GM06990 (cell line): Measurements from ENCODE around the gene PYHIN1.
"Not testable (repeated sequence)": the region's sequence is repeated elsewhere in the genome, so short reads cannot be mapped to it uniquely, and the experiment has no call there.

Source experiments
- DNase-seq: peaks from one replicate; pipeline ENCODE4 v3.0.0-alpha.2; 2011; ENCODE audit not compliant: insufficient read length; ENCODE audit errors: extremely low read depth
- H3K27me3 ChIP-seq: replicated peaks from 2 replicates; pipeline ENCODE4 v1.6.0; 2011; ENCODE audit warnings: low read length; ENCODE audit not compliant: control insufficient read depth, insufficient read depth
- H3K36me3 ChIP-seq: 2 replicates; pipeline ENCODE4 v1.5.1; 2011; ENCODE audit warnings: low read length; ENCODE audit not compliant: control insufficient read depth, insufficient read depth
- H3K4me3 ChIP-seq: replicated peaks from 2 replicates; pipeline ENCODE4 v1.5.1; 2011; ENCODE audit warnings: low read depth, mild to moderate bottlenecking, control low read depth, low read length
- TF ChIP-seq, protein P1 (sequence below): IDR thresholded peaks from 2 replicates; pipeline ENCODE4 v1.5.1; 2011; ENCODE audit warnings: low read length, control low read depth, mild to moderate bottlenecking, inconsistent platforms; ENCODE audit not compliant: insufficient read depth, poor library complexity, severe bottlenecking

Gene PYHIN1

GRCh38 chr1:159009704-159010361 is 78.5 kb downstream of the PYHIN1 start, which contains the start of gene IFI16:
IFI16 (plus strand) TSS chr1:159009907; CDS start chr1:159014681, 4,774 bp downstream.
- peak within 1 kb of the TSS; percentile 69 for H3K4me3 ChIP-seq
- H3K36me3 ChIP-seq: no peaks in the 10 kb centered on the region
- H3K27me3 ChIP-seq: no peaks in the 10 kb centered on the region
- peak; percentile 70 for DNase-seq
- TF ChIP-seq, protein P1, sequence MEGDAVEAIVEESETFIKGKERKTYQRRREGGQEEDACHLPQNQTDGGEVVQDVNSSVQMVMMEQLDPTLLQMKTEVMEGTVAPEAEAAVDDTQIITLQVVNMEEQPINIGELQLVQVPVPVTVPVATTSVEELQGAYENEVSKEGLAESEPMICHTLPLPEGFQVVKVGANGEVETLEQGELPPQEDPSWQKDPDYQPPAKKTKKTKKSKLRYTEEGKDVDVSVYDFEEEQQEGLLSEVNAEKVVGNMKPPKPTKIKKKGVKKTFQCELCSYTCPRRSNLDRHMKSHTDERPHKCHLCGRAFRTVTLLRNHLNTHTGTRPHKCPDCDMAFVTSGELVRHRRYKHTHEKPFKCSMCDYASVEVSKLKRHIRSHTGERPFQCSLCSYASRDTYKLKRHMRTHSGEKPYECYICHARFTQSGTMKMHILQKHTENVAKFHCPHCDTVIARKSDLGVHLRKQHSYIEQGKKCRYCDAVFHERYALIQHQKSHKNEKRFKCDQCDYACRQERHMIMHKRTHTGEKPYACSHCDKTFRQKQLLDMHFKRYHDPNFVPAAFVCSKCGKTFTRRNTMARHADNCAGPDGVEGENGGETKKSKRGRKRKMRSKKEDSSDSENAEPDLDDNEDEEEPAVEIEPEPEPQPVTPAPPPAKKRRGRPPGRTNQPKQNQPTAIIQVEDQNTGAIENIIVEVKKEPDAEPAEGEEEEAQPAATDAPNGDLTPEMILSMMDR: no peak

DNA sequence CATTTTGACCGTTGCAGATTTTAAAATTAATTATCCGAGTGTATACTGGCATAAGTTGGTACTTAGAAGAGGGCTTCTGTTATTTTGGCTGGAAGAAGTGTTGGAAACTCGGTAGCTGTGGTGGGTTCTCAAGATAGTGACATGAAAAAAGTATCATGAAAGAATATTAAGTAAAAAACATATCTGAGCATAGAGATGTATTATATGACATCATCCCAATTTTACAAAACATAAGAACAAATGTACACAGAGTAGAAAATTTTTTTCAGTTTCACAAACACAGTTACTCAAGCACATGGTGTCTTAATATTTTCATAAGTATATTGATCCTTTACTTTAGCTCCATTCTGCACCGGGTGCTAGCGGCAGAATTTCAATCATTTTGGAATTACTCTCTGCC is 79.0 kb downstream of the PYHIN1 start:
- Histone ChIP-seq H3K27me3 (no peaks in the 10 kb centered on the region), H3K4me3 (peak overlapping the region; percentile 69), H3K36me3 (no peaks in the 10 kb centered on the region)
- TF ChIP-seq, protein P1: no peak
- no peak for DNase-seq

DNA sequence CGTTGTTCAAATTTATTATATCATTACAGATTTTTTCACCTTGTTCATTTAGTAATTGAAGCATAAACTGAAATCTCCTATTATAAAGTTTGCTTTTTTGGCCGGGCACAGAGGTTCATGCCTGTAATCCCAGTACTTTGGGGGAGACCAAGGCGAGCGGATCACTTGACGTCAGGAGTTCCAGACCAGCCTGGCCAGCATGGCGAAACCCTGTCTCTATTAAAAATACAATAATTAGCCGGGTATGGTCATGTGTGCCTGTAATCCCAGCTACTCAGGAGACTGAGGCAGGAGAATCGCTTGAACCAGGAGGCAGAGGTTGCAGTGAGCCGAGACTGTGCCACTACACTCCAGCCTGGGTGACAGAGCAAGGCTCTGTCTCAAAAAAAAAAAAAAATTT is 79.6 kb downstream of the PYHIN1 start:
- H3K4me3 ChIP-seq: peak overlapping the region; percentile 69
- H3K36me3 ChIP-seq, DNase-seq, H3K27me3 ChIP-seq: not testable (repeated sequence)

- no peaks in the 10 kb centered on the region for H3K27me3 ChIP-seq
- TF ChIP-seq, protein P1: no peak
- DNase-seq: no peak
- peaks cover 7% of the 10 kb centered on the region for H3K36me3 ChIP-seq
- H3K4me3 ChIP-seq: peak overlapping the region; percentile 69
These were observed 80.4 kb downstream of the PYHIN1 start for GRCh38 chr1:159011751-159012150.

DNA sequence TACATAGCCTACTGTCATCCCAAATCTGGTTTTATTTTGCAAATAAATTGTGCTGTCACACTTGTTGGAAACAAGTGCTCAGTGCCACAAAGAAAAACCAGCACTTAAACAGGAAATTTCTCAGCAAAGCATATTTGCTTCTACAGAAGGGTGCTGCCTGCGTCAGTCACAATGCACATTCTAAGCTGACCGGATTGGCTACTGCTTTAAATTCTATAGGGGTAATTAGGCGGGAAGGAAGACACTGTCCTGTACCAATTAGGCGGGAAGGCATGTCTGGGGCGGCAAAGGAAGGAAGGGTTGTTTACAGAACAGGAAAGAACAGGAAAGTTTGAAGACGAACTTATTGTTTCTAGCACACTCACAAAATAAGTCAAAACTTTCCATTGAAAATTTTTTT is 81.1 kb downstream of the PYHIN1 start:
- Histone ChIP-seq H3K27me3 (no peaks in the 10 kb centered on the region), H3K36me3 (peaks cover 11% of the 10 kb centered on the region), H3K4me3 (peak overlapping the region; percentile 69)
- peak; percentile 47 for DNase-seq
- TF ChIP-seq, protein P1: no peak

GRCh38 chr1:159014003-159014571 is 82.7 kb downstream of the PYHIN1 start:
- TF ChIP-seq, protein P1: no peak
- Histone ChIP-seq H3K27me3 (no peaks in the 10 kb centered on the region), H3K4me3 (peak overlapping the region; percentile 69), H3K36me3 (peaks cover 14% of the 10 kb centered on the region)
- DNase-seq: no peak
